GM12873 (cell line): ENCODE data around the gene SLC14A1.

Experiments
- CTCF ChIP-seq: IDR thresholded peaks from 2 replicates; pipeline ENCODE4 v1.5.1; 2012; ENCODE audit warnings: low read depth, mild to moderate bottlenecking, moderate library complexity, low read length, control low read depth; ENCODE audit not compliant: insufficient read depth; ENCODE audit errors: missing control alignments

The SLC14A1 gene

GRCh38 chr18:45724601-45725000 lies 620 bp downstream of the SLC14A1 start:
- no peak for TF ChIP-seq CTCF

- TF ChIP-seq CTCF = no peak
Observed at GRCh38 chr18:45725336-45725735, 1.4 kb downstream of the SLC14A1 start.

- TF ChIP-seq CTCF = no peak
Observed at GRCh38 chr18:45726603-45727002, 2.6 kb downstream of the SLC14A1 start.

GRCh38 chr18:45727068-45727467 lies 3.1 kb downstream of the SLC14A1 start:
- no peak for TF ChIP-seq CTCF

- no peak for TF ChIP-seq CTCF
Observed at GRCh38 chr18:45728336-45729010, 4.5 kb downstream of the SLC14A1 start.

GRCh38 chr18:45730832-45731575 lies 7.0 kb downstream of the SLC14A1 start:
- no peak for TF ChIP-seq CTCF

- no peak for TF ChIP-seq CTCF
Observed at GRCh38 chr18:45731716-45732115, 7.7 kb downstream of the SLC14A1 start.
